Duodenal mucosa (tissue), 2 donors: ENCODE data around the gene MYLIP.

ENCODE experiments used
- H3K27ac ChIP-seq: one replicate; pipeline ENCODE4 v1.7.0; 2013; ENCODE audit warnings: low read depth, low read length
- H3K27me3 ChIP-seq, 2 donors: one replicate each; pipeline ENCODE4 v1.7.0; 2013; ENCODE audit warnings: low read length in 2 of 2, control low read depth in 1 of 2; ENCODE audit not compliant: insufficient read depth in 2 of 2, control insufficient read depth in 1 of 2
- H3K36me3 ChIP-seq, 2 donors: one replicate each; pipeline ENCODE4 v1.7.0; 2013; ENCODE audit warnings: low read length in 2 of 2, control low read depth in 1 of 2; ENCODE audit not compliant: insufficient read depth in 2 of 2, control insufficient read depth in 1 of 2
- H3K4me1 ChIP-seq, 2 donors: one replicate each; pipeline ENCODE4 v1.7.0; 2013; ENCODE audit warnings: low read length in 2 of 2, control low read depth in 1 of 2; ENCODE audit not compliant: insufficient read depth in 2 of 2, control insufficient read depth in 1 of 2
- H3K4me3 ChIP-seq, 2 donors: one replicate each; pipeline ENCODE4 v1.7.0; 2013; ENCODE audit warnings: low read length in 2 of 2, low read depth in 1 of 2
- H3K9ac ChIP-seq, 2 donors: one replicate each; pipeline ENCODE4 v1.7.0; 2013; ENCODE audit warnings: low read length in 2 of 2, low read depth in 1 of 2
- H3K9me3 ChIP-seq, 2 donors: one replicate each; pipeline ENCODE4 v1.7.0; 2013; ENCODE audit warnings: low read length in 2 of 2, control low read depth in 1 of 2; ENCODE audit not compliant: control insufficient read depth in 1 of 2

MYLIP gene

DNA sequence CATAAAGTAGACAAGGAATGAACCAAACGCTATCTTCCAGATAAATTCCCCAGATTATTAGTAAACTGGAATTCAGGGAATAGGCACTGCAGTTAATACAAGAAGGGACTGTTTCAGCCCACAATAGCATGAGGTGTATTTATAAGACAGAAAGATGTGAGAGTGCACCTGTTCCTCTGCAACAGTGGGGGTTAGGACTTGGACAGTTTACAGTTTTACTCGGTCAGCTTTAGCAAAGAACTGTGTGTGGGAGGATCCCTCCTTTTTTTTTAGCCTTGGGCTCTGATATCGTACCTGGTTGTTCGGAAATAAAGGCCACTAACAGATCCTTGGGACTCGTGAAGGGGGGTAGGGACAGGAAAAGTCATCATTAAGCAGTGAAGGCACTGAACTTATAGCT is 2.0 kb upstream of the MYLIP start:
- H3K27me3 ChIP-seq: peaks cover 0 to 13% of the 10 kb centered on the region in 2 donors
- peaks cover 8 to 15% of the 10 kb centered on the region in 2 donors for H3K4me1 ChIP-seq
- H3K27ac ChIP-seq: no peak overlapping the region
- H3K36me3 ChIP-seq: no peaks in the 10 kb centered on the region
- H3K9ac ChIP-seq: no peak overlapping the region
- H3K9me3 ChIP-seq: no peaks in the 10 kb centered on the region
- H3K4me3 ChIP-seq: no peak overlapping the region

- no peak overlapping the region for H3K9ac ChIP-seq
- H3K4me1 ChIP-seq: peaks cover 15% of the 10 kb centered on the region in 2 donors
- H3K36me3 ChIP-seq: no peaks in the 10 kb centered on the region
- H3K27me3 ChIP-seq: peaks cover 0 to 6% of the 10 kb centered on the region in 2 donors
- H3K27ac ChIP-seq: no peak overlapping the region
- H3K4me3 ChIP-seq: no peak overlapping the region
- H3K9me3 ChIP-seq: no peaks in the 10 kb centered on the region
These were observed 1.4 kb upstream of the MYLIP start for GRCh38 chr6:16127471-16127870.

DNA sequence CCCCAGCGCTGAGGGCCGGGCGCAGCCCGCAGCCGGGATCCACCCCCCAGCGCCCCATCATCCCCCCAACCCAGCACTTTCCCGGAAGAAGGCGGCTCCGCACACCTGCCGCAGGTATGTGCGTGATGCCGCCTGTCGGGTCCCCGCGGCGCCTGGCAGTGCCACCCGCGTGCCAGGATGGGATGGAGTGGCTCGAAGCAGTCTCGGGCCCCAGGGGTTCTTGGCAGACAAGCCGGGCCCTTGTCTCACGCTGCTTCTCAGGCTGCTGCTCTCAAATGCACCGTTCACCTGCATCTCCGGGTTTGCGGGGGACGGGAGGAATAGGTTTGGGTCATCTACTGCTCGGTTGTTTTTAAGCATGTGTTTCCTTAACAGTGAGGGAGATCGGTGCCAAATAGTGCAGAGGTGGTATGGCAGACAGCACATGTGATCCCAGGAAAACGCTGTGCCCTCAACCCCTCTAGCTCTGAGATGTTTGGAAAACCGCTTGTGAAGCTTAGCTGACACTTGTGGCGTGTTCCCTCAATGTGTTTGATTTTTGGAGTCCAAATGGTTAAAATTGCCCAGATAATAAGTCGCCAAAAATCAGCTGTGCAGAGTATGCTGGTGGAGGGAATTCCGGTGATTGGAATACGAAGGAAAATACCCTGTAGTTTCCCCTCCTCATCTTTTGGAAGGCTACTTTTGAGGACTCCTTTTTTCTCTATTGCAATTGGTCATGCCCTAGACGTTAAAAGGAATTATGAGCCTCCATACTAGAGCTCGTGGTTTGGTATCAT is 926 bp downstream of the MYLIP start:
- H3K36me3 ChIP-seq: peaks cover 0 to 5% of the 10 kb centered on the region in 2 donors
- H3K4me3 ChIP-seq: peak overlapping the region; percentile 73 to 87
- H3K4me1 ChIP-seq: peaks cover 15 to 37% of the 10 kb centered on the region in 2 donors
- peak overlapping the region; percentile 77 to 79 for H3K9ac ChIP-seq
- H3K27me3 ChIP-seq: no peaks in the 10 kb centered on the region
- no peaks in the 10 kb centered on the region for H3K9me3 ChIP-seq
- peak overlapping the region; percentile 89 for H3K27ac ChIP-seq

DNA sequence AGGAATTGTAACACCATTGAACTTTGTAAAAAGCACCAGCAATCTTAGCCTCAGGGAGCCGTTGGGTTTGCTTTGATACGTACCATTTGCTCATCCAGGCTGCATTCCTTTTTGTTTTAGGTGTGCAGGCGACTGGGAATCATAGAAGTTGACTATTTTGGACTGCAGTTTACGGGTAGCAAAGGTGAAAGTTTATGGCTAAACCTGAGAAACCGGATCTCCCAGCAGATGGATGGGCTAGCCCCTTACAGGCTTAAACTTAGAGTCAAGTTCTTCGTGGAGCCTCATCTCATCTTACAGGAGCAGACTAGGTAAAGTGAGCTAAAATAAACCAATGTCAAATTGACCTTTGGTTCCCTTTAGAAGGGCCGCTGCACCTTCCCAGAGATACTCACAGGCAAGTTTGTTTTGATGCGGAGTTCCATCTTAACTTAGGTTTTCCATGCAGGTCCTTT is 1.6 kb downstream of the MYLIP start:
- Histone ChIP-seq H3K36me3 (peaks cover 0 to 5% of the 10 kb centered on the region in 2 donors), H3K9ac (peak overlapping the region; percentile 77 to 79), H3K27ac (peak overlapping the region; percentile 89), H3K4me1 (peaks cover 15 to 43% of the 10 kb centered on the region in 2 donors), H3K4me3 (peak overlapping the region; percentile 73 to 87), H3K27me3 (no peaks in the 10 kb centered on the region), H3K9me3 (no peaks in the 10 kb centered on the region)

DNA sequence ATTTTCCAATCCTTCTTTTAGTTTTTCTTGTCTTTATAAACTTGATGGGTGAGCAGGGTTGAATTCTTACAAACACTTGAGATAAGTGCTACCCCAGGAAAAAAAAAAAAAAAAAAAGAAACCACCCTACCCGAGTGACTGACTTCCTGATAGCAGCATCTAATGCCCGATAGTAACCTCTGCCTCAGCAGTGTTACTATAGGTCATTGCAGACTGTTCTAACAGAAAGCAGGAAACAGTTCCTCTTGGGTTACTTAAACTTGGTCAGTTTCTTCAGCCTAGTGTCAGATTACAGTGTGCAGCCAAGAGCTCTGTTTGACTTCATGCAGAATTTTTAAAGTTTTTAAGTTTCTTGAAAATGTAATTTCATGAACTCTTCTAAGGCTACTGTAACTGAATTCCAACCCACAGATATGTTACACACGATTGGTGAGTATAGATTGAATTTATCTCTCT is 2.1 kb downstream of the MYLIP start:
- Histone ChIP-seq H3K36me3 (peaks cover 0 to 5% of the 10 kb centered on the region in 2 donors), H3K27me3 (no peaks in the 10 kb centered on the region), H3K9me3 (no peaks in the 10 kb centered on the region), H3K27ac (peak overlapping the region; percentile 89), H3K4me1 (peaks cover 15 to 45% of the 10 kb centered on the region in 2 donors), H3K4me3 (peak overlapping the region; percentile 73 to 87), H3K9ac (peak overlapping the region in 1 of 2 donors; percentile 77)

- Histone ChIP-seq H3K9me3 (no peaks in the 10 kb centered on the region), H3K4me1 (peaks cover 24 to 63% of the 10 kb centered on the region in 2 donors), H3K36me3 (peaks cover 0 to 5% of the 10 kb centered on the region in 2 donors), H3K27me3 (no peaks in the 10 kb centered on the region), H3K4me3 (no peak overlapping the region), H3K27ac (no peak overlapping the region), H3K9ac (peak overlapping the region in 1 of 2 donors; percentile 2)
These were observed 4.0 kb downstream of the MYLIP start for GRCh38 chr6:16132909-16133308.

DNA sequence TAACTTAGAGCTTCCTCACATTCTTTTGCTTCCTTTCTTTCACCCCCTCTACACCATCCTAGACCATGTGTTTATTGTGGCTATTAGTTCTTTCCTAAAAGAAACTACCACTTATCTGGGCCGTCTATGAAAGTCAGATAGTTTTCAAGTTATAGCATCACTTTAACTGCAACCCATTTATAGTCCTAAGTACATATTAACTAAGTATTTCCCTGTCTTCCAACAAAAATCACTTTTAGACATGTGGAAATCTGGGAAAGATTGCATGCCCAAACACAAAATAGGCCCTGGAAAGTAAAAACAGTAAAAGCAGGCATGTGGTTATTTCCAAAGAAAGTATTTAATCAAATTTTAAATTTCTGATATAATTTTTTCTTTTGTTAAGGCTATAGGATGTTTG is 5.5 kb downstream of the MYLIP start:
- Histone ChIP-seq H3K27ac (no peak overlapping the region), H3K9ac (no peak overlapping the region), H3K4me3 (no peak overlapping the region), H3K36me3 (peaks cover 0 to 5% of the 10 kb centered on the region in 2 donors), H3K27me3 (no peaks in the 10 kb centered on the region), H3K9me3 (no peaks in the 10 kb centered on the region), H3K4me1 (peaks cover 24 to 72% of the 10 kb centered on the region in 2 donors)

DNA sequence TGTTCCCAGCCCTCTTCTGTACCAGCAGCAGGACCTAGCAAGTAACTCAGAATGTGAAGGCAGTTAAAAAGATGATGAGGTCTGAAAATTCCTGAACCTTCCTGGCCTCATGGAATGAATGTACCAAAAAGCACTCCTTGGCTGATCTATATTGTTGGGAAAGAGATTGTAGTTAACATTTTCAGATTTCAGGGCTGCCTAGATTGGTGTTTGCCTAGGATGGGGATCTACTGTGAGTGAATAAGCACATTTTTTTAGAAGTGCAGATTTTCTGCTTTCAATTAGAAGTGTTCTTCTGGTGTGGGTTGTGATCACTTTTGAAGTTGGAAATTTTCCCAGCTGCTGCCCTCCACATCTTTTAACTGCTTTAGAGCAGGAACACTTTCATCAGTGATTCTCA is 6.2 kb downstream of the MYLIP start:
- H3K27ac ChIP-seq: no peak overlapping the region
- H3K4me3 ChIP-seq: no peak overlapping the region
- no peaks in the 10 kb centered on the region for H3K9me3 ChIP-seq
- H3K27me3 ChIP-seq: no peaks in the 10 kb centered on the region
- H3K9ac ChIP-seq: no peak overlapping the region
- peaks cover 20 to 72% of the 10 kb centered on the region in 2 donors for H3K4me1 ChIP-seq
- peaks cover 0 to 5% of the 10 kb centered on the region in 2 donors for H3K36me3 ChIP-seq

DNA sequence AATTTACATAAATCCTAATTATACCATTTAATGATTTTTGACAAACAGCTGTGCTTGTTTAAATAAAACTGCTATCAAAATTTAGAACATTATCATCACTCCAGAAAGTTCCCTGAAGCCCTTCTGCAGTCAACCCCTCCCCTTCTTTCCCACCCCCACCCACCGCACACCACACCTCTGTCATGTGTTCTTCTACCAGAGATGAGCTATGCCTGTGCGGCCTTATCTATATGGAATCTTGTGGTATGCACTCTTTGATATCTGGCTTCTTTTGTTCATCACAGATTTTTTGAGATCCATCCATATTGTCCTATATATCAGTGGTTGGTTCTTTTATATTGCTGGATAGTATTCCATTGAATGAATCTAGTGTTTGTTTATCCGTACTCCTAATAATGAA is 7.2 kb downstream of the MYLIP start:
- Histone ChIP-seq H3K36me3 (peaks cover 5% of the 10 kb centered on the region in 2 donors), H3K4me3 (no peak overlapping the region), H3K9me3 (no peaks in the 10 kb centered on the region), H3K4me1 (peaks cover 14 to 71% of the 10 kb centered on the region in 2 donors), H3K27me3 (no peaks in the 10 kb centered on the region), H3K27ac (no peak overlapping the region), H3K9ac (no peak overlapping the region)

- Histone ChIP-seq H3K27me3 (no peaks in the 10 kb centered on the region), H3K4me1 (peaks cover 9 to 64% of the 10 kb centered on the region in 2 donors), H3K9ac (no peak overlapping the region), H3K36me3 (peaks cover 9 to 11% of the 10 kb centered on the region in 2 donors), H3K9me3 (no peaks in the 10 kb centered on the region), H3K4me3 (no peak overlapping the region), H3K27ac (no peak overlapping the region)
These were observed 8.0 kb downstream of the MYLIP start for GRCh38 chr6:16136621-16137450.
